Activated CD8-positive, alpha-beta memory T cell treated with anti-CD3 and anti-CD28 coated beads for 48 hours (primary cell): ENCODE measurements around the gene RNF126.
A peak's percentile ranks its signal among the peaks of the same experiment; 100 is the strongest.
"Not testable (repeated sequence)": the region's sequence is repeated elsewhere in the genome, so short reads cannot be mapped to it uniquely, and the experiment has no call there.

Source experiments
- DNase-seq, 3 experiments: peaks; one replicate each; pipeline ENCODE4 v3.0.0-alpha.2; 2020; ENCODE audit warnings: low read depth in 2 of 3, low spot score in 2 of 3

Gene RNF126

DNA sequence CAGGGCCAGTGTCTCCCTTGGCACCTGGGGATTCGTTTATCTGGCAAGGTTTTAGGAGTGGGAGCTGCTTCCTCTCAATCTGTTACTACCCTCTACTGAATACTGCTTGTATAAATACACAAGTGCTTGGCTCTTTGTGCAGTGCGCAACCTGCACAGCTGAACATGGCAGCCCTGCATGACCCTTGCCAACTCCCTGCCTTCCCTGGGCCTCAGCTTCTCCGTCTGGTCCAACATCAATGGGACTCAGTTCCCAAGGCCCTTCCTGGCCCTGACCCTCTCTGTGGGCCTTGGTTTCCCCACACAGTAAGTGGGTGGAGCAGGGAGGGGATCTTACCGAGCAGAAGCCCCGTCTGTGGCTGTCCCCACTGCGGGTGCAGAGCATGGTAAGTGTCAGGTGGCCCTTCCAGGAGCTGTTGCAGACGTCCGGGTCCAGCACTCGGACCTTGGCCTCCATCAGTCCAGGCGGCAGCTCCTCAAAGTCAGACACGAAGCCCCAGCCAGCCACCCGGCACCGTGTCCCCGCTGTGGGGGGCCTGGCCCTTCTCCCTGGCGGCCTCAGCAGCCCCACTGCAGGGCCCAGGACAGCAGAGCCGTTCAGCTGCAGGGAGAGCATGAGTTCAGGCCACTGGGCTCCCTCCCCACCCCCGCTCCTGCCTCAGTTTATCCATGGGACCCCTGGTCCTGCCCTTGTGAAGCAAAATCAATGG is 23.7 kb upstream of the RNF126 start:
- no peak for DNase-seq

DNA sequence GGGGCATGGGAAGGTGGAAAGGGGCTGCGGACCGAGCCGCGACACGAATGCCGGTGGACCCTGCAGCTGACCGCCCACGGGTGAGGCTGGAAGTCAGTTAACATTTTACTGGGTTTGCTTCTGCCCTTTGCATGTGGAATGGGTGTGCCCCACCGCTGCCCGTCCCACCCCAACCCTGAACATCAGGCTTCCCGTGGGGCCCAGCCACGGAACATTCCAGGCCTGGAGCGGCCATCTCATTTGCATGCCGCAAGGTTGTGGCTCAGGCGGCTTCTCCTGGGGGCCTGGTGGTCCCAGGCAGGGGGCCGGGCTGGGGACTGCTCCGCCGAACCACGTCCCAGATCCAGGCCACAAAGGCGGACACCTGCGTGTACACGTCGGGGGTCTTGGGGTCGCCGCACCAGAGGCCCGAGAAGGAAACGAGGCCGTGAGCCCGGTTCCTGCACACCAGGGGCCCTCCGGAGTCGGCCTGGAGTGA is 22.5 kb upstream of the RNF126 start:
- no peak for DNase-seq

DNA sequence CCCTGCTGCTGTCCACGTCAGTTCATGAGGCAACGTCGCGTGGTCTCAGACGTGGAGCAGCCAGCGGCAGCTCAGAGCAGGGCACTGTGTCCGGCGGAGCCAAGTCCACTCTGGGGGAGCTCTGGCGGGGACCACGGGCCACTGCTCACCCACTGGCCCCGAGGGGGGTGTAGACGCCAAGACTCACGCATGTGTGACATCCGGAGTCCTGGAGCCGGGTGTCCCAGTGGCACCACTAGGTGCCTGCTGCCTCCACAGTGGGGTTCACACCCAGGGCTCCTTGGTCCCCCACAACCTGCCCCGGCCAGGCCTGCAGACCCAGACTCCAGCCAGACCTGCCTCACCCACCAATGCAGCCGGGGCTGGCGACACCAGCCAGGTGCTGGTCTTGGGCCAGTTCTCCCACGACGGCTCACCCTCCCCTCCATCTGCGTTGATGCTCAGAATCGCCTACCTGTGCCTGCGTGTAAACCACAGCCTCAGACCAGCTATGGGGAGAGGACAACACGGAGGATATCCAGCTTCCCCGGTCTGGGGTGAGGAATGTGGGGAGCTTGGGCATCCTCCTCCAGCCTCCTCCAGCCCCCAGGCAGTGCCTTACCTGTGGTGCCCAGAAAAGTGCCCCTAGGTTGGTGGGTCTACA is 19.8 kb upstream of the RNF126 start:
- DNase-seq, result no peak

DNA sequence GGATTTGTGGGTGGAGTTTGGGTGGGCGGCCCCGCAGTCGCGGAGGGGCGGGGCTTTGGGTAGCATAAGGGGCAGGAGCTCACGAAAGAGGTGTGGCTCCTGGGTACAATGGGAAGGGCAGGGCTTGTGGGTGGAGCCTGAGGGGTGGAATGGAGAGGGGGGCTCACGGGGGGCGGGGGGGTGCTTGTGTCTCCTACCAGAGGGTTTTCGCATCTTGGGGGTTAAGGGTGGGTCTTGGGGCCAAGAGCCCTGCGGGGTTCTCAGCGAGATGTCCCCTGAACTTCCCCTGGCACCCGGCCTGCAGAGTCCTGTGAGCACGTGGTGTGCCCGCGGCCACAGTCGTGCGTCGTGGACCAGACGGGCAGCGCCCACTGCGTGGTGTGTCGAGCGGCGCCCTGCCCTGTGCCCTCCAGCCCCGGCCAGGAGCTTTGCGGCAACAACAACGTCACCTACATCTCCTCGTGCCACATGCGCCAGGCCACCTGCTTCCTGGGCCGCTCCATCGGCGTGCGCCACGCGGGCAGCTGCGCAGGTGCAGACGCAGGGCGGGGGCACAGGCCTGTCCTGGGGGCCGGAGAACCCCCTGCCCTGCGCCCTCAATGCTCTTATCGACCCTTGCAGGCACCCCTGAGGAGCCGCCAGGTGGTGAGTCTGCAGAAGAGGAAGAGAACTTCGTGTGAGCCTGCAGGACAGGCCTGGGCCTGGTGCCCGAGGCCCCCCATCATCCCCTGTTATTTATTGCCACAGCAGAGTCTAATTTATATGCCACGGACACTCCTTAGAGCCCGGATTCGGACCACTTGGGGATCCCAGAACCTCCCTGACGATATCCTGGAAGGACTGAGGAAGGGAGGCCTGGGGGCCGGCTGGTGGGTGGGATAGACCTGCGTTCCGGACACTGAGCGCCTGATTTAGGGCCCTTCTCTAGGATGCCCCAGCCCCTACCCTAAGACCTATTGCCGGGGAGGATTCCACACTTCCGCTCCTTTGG is 18.3 kb upstream of the RNF126 start:
- DNase-seq, result no peak

DNA sequence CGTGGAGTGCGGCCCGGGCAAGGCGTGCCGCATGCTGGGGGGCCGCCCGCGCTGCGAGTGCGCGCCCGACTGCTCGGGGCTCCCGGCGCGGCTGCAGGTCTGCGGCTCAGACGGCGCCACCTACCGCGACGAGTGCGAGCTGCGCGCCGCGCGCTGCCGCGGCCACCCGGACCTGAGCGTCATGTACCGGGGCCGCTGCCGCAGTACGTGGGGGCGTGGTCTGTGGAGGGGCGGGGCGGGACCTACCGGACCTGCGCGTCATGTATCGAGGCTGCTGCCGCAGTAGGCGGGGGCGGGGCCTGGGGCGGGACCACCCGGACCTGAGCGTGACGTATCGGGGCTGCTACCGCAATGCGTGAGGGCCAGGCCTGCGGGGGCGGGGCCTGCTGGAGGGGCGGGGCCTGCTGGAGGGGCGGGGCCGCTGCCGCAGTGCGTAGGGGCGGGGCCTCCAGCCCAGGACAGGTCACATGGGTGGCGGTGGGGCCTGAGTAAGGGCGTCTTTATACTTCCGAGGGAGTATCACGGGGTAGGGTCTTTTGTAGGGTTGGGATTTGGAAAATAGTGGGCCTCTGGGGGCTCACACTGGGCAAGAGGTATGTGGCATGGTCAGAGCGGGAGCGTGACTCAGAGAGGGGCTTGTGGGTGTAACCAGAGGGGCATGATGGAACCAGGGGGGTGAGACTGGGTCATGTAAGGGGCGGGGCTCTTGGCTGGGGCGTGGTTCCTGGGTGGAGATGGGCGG is 17.4 kb upstream of the RNF126 start:
- peak; percentile 98 to 99 (median 98) for DNase-seq

DNA sequence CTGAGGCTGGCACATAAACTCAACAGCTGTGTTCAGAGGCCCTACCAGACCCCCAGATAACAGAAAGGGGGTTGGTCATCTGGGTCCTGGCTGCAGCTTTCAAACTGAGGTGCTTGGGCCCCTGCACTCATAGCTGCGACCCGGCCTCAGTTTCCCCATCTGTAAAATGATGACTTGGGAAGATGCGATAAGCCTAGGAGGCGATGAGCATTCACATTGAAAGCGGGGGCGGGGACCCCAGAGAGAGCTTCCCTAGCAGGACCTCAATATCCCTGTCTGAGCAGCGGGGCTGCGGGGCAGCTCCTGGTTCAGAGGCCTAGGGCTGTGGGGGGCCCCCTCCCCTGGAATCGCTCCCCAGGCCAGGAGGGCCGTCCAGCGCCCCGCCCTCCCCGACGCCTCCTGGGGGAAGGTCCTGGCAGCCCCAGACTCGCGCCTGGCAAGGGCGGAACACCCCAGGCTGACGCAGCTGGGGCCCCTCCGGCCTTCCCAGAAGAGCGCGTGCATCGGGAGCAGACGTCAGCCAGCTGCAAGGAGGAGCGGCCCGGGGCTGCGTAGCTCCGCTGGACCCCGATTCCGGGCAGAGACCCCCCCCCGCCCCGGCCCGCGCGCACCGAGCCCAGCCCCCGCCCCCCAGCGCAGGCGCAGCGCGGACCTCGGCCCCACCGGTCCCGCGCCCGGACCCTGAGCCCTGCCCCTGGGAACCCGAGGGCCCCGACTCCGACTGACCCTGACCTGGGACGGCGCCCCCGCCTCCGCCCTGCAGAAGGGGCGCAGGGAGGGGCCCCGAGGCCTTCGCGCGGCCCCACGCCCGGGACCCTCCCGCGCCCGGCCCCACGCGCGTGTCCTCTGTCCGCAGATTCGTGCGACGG is 16.6 kb upstream of the RNF126 start:
- no peak for DNase-seq

DNA sequence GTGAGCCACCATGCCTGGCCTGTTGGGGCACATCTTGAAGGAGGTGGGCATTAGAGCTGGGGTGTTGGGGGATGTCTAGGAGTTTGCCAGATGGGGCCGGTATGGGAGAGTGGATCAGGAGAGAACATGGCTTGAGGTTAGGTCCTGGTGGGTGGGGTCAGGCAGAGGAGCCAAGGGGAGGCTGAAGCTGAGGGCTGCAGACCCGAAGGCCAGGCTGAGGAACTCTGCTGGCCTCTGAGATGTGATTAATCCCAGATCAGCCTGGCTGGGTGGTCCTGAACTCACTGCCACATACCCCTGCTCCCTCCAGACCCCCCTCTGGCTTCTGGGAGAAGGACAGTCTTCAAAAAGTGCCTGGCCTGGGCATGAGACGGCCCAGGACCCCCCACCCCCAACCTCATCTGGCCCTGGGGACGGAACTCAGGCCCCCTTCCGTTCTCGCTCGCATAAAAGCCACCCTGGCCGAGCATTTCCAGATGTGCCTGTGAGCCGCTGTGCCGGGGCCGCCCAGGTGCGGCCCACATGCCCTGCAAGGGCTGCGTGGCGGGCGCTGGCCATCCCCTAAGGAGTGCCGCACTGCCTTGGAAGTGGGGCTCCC is 15.9 kb upstream of the RNF126 start:
- no peak for DNase-seq

DNA sequence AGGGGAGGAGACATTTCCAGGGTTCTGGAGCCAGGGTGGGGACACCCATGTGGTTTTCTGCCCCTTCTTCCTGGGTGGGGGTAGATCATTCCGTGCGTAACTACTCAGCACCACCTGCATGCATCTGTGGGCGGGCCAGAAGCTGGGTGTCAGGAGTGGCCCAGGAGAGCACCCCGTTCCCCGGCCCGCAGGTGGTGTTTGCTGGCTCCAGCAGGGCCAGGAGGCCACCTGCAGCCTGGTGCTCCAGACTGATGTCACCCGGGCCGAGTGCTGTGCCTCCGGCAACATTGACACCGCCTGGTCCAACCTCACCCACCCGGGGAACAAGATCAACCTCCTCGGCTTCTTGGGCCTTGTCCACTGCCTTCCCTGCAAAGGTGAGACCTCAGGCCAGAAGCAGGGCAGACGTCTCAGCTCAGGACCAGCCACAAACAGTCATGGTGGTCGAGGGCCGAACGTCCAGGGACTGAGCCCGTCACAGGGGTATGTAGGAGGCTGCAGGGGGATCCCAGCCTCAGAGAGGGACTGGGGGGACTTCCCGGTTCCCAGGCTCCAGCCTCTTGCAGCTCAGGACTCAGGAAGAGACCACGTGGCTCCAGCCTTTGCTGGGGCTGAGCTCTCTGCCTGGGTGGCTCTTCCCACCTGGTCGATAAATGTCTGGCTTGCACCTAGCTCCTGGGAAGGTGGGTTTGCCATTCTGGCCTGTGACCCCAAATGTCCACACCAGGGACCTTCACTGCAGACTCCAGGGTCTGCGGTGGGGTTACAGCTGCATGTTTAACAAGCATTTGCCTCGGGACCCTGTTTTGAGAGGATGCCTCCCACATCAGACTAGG is 14.8 kb upstream of the RNF126 start:
- no peak for DNase-seq

DNA sequence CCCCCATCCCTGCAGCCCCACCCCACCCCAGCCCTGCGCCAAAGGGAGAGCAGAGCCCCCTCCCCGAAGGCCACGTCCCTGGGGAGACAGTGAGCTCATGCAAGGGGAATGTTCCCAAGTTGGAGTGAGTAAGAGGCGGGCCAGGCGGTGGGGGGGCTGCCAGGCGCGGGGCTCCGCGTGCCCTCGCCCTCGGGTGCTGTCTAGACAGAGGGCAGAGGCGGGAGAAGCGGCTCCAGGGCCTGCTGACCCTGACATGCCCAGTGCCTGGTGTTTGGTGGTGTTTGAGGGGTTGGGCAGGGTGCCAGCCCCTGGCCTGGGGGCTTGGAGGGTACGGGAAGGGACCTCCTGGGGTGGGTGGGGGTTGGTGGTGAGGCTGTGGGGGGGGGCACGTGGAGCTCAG is 14.2 kb upstream of the RNF126 start:
- DNase-seq, result no peak

DNA sequence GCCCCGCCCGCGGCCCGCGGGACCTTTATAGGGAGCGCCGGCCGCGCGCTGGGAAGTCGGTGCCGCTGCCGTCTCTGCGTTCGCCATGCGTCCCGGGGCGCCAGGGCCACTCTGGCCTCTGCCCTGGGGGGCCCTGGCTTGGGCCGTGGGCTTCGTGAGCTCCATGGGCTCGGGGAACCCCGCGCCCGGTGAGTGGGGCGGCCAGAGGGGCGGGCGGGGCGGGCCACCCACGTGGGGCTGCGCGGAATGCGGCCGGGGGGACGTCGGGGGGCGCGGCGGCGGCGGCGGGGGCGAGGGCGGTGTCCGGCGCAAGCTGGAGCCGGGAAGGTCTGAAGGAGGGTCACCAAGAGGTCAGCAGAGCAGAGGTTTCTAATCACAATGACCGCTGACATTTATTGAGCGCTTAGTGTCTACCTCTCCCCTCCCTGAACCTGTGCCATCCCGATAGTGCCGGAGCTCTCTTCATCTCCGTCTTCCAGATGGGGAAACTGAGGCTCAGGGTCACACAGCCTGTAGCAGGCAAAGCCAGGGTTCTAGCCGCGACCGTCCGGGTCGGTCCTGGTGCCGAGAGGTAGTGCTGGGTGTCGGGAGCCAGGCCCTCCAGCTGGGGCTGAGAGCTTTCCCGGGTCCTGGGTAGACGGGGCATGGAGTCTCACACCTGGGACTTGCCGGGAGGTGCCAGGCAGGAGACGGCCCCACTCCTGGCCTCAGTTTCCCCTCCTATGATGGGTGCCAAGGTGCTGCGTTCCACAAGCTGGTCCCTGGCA is 13.5 kb upstream of the RNF126 start, which contains the start of gene FSTL3:
Gene FSTL3 (plus strand): TSS at position 54 of the 767 bp plus-strand sequence. CDS start 32 bp downstream, at position 86.
- no peak for DNase-seq

DNA sequence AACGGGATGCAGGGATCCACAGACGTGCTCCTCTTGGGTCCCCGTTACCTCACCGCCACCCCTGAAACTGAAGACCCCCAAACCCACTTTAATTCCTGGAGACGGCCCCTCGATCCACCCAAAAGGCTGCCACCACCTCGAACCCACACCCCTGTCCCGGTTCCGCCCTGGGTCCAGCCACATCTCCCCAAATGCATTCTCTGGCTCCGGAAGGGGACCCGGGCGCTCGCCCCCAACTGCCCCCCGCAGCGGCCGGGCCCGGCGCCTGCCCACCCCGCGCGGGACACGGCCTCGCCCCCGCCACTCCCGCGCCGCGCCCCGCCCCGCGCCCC is 13.0 kb upstream of the RNF126 start:
- no peak for DNase-seq

DNA sequence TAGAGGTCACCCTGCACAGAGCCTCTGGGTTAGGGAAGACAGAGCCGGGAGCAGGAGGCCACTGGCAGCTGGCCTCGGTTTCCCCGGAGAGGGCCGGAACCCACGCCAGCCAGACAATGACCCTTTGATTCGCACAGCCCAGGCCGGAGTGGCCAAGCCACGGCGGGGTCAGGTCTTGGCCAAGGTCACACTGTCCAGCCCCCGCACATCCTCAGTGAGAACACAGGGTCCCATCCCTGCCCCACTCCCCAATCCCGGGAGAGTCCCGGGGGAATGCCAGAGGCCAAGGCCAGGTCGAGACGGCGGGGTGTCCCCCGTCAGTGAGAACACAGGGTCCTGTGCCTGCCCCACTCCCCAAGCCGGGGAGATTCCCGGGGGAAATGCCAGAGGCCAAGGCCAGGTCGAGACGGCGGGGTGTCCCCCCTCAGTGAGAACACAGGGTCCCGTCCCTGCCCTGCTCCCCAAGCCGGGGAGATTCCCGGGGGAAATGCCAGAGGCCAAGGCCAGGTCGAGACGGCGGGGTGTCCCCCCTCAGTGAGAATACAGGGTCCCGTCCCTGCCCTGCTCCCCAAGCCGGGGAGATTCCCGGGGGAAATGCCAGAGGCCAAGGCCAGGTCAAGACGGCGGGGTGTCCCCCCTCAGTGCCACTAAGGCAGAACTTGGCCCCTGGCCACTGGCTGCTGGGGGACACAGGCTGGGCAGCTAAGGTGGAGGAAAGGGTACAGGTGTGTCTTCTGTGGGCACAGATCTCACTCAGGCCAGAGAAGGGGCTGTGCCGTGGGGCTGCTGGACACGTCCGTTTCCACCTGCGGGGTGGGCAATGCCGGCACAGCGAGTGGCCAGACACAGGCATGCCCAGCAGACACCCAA is 11.5 kb upstream of the RNF126 start:
- no peak for DNase-seq

DNA sequence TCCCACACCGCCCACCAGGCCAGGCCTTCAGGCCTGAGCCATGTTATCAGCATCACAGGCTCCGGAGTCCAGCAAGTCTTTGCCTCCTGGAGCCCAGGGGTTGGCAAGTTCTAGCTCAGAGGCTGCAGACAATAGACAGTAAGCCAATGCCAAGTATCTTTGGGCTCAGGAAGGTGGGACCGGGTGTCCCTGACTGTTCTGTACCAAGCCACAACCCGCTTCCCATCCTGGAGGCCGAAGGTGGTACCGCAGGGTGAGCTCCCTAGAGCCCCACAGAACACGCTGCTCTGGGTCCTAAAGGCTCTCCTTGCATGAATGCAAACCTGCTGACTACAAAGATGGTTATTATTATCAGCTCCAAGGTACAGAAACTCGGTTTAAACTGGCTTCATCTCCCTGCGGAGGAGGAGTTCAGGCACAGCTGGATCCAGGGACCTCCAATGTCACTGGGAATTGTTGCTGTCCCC is 7.6 kb upstream of the RNF126 start:
- DNase-seq, result no peak

DNA sequence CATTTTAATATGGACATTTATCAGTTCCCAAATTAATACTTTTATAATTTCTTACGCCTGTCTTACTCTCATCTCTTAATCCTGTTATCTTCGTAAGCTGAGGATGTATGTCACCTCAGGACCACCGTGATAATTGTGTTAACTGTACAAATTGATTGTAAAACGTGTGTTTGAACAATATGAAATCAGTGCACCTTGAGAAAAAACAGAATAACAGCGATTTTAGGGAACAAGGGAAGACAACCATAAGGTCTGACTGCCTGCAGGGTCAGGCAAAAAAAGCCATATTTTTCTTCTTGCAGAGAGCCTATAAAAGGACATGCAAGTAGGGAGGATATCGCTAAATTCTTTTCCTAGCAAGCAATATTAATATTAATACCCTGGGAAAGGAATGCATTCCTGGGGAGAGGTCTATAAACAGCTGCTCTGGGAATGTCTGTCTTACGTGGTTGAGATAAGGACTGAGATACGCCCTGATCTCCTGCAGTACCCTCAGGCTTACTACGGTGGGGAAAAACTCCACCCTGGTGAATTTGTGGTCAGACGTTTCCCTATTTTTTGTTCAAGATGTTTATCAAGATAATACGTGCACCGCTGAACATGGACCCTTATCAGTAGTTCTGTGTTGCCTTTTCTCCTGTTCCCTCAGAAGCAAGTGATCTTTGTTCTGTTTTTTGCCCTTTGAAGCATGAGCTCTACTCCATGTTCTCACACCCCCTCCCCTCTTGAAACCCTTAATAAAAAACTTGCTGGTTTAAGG is 5.8 kb upstream of the RNF126 start:
- not testable (repeated sequence) for DNase-seq

DNA sequence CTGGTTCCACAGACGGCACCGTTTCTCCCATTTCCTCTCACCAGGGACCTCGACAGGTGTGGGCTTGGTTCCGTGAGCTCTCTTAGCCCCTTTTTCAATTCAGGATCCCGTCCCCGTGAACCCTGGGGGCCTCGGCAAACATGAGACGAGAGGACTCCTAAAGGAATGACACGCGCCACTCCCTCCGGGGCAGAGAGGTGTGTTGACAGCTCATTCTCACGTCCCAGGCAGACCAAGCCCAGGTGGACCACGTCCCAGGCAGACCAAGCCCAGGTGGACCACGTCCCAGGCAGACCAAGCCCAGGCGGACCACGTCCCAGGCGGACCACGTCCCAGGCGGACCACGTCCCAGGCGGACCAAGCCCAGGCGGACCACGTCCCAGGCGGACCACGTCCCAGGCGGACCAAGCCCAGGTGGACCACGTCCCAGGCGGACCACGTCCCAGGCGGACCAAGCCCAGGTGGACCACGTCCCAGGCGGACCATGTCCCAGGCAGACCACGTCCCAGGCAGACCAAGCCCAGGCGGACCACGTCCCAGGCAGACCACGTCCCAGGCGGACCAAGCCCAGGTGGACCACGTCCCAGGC is 4.1 kb upstream of the RNF126 start:
- not testable (repeated sequence) for DNase-seq
